ENCODE measurements around the gene GNAS. TPM values are rescaled to one million over a fixed set of nuclear protein-coding genes. Genes with fewer than 3 reads are reported as not detected.

The GNAS gene
- total and polyA plus RNA-seq, 9 of the 15 experiments (the other 6 are each of a cell fraction or from before 2014, with no cell fraction given), result 128 to 648 (median 266) TPM

GRCh38 chr20:58874469-58874868 lies 22.0 kb downstream of the GNAS start:
- H2AFZ ChIP-seq (ENCODE audit: low read depth, low read length), result peak overlapping the region; percentile 57
- H3K9me3 ChIP-seq (replicated peaks; ENCODE audit: control insufficient read depth, insufficient read depth, low read depth, low read length), result no peaks in the 10 kb centered on the region
- no peak overlapping the region for H3K9ac ChIP-seq (ENCODE audit: insufficient read depth in 1 of 2, low read depth in 2 of 2, low read length in 2 of 2)
- intact Hi-C loops (cut with micrococcal nuclease), result no loop called here
- CTCF ChIA-PET (ENCODE audit: low intra/inter-chr PET ratio), result no interaction called here
- peaks cover 0 to 6% of the 10 kb centered on the region in 2 experiments; a peak in 3 of 5 replicates for H3K4me1 ChIP-seq (replicated peaks in 1 of 2; ENCODE audit: control insufficient read depth in 2 of 2, insufficient read depth in 2 of 2, low read length in 2 of 2)
- 43% methylated on average over 1 of the region's 1 CpG for WGBS (ENCODE audit: insufficient coverage, low coverage, missing lambda C conversion rate)
- in situ Hi-C loops (cut with MboI), result no loop called here
- H3K4me2 ChIP-seq (ENCODE audit: insufficient read depth, low read length), result no peak overlapping the region
- H3K27me3 ChIP-seq (ENCODE audit: control insufficient read depth in 2 of 2, insufficient read depth in 2 of 2, low read length in 2 of 2), result no peaks in the 10 kb centered on the region
- peak; percentile 21; the same call in 2 of the 3 replicates for ATAC-seq
- no peak for DNase-seq (ENCODE audit: extremely low read depth in 1 of 4, low spot score in 3 of 4)
- H3K36me3 ChIP-seq (ENCODE audit: control insufficient read depth, insufficient read depth, low read length), result no peaks in the 10 kb centered on the region
- FAIRE-seq, result no peak
- POLR2A ChIA-PET, result interaction anchor here (0.6 to 0.8 kb wide), 3 partner anchors 9 to 340 kb away, joined by 3 to 5 read pairs (median 3); no protein-coding TSS in a partner anchor
- H4K20me1 ChIP-seq (replicated peaks; ENCODE audit: control insufficient read depth, insufficient read depth, low read length), result no peaks in the 10 kb centered on the region
- no TSS peak for BruUV-seq (replicated peaks)
- H3K9me1 ChIP-seq (ENCODE audit: control insufficient read depth, insufficient read depth, low read length), result no peaks in the 10 kb centered on the region
- no peaks in the 10 kb centered on the region for H3K79me2 ChIP-seq (ENCODE audit: control insufficient read depth, insufficient read depth, low read length)
- no peak overlapping the region for H3K27ac ChIP-seq (ENCODE audit: extremely low read depth, low read depth, low read length)
- TF ChIP-seq KAT8 (IDR thresholded peaks at IDR 0.05; ENCODE audit: low read depth) (peak; percentile 64; the same call in 1 of the 2 replicates), ZNF146 (CRISPR knock-in tag; IDR thresholded peaks at IDR 0.05; ENCODE audit: unreplicated experiment) (no peak), SIRT6 (IDR thresholded peaks at IDR 0.05; ENCODE audit: low read depth, low read length) (no peak), TEAD4 (IDR thresholded peaks at IDR 0.05; ENCODE audit: low read length) (peak; percentile 26; the same call in 1 of the 2 replicates), TEAD4 (CRISPR knock-in tag; IDR thresholded peaks at IDR 0.05; ENCODE audit: borderline replicate concordance) (no peak), ATF4 (CRISPR knock-in tag; IDR thresholded peaks at IDR 0.05) (no peak), HDAC3 (IDR thresholded peaks at IDR 0.05; ENCODE audit: borderline replicate concordance, partially characterized antibody) (no peak), TCF15 (CRISPR knock-in tag; IDR thresholded peaks at IDR 0.05) (no peak), YY1 (IDR thresholded peaks at IDR 0.05; ENCODE audit: borderline replicate concordance in 1 of 3, control insufficient read depth in 1 of 3, extremely low read depth in 1 of 3, insufficient read depth in 3 of 3, insufficient read length in 1 of 3, insufficient replicate concordance in 2 of 3, low read depth in 1 of 3, low read length in 2 of 3) (peak in 2 of 3 experiments; percentile 61 to 90)
- no peak overlapping the region for H3K4me3 ChIP-seq
